SH-SY5Y (cell line): ENCODE results near the gene ANKDD1A.

Experiments
- GATA2 ChIP-seq: IDR thresholded peaks from 2 replicates; pipeline ENCODE4 v1.6.1; 2011; ENCODE audit warnings: mild to moderate bottlenecking, low read depth, low read length
- GATA3 ChIP-seq: IDR thresholded peaks from 2 replicates; pipeline ENCODE4 v1.6.1; 2011; ENCODE audit warnings: low read depth, mild to moderate bottlenecking, low read length, moderate library complexity

GRCh38 chr15:65004993-65005392 is 93.3 kb downstream of the ANKDD1A start:
- TF ChIP-seq GATA3 (no peak), GATA2 (no peak)
